GM23248 (cell line): ENCODE data around the gene CEACAM5. TPM values are rescaled to one million over a fixed set of nuclear protein-coding genes. Genes with fewer than 3 reads are reported as not detected.

ENCODE experiments used
- DNase-seq: peaks from one replicate; pipeline ENCODE4 v3.0.0-alpha.2; 2015
- H2AFZ ChIP-seq: fragments of 200-600 bp; sonication (generic); 2 replicates; pipeline ENCODE4 v1.6.1; 2016; ENCODE audit warnings: antibody characterized with exemption
- H3F3A ChIP-seq: fragments of 200-600 bp; sonication (generic); 2 replicates; pipeline ENCODE4 v1.6.1; 2016; ENCODE audit warnings: mild to moderate bottlenecking, antibody characterized with exemption, mixed run types; ENCODE audit not compliant: insufficient read depth
- H3K27ac ChIP-seq: fragments of 200-600 bp; sonication (generic); 2 replicates; pipeline ENCODE4 v1.5.1; 2016; ENCODE audit warnings: mild to moderate bottlenecking
- H3K27me3 ChIP-seq: fragments of 200-600 bp; sonication (generic); replicated peaks from 2 replicates; pipeline ENCODE4 v1.6.1; 2016; ENCODE audit warnings: mild to moderate bottlenecking; ENCODE audit not compliant: insufficient read depth
- H3K36me3 ChIP-seq: fragments of 200-600 bp; sonication (generic); 2 replicates; pipeline ENCODE4 v1.6.1; 2016; ENCODE audit warnings: low read depth, mild to moderate bottlenecking
- H3K4me1 ChIP-seq: fragments of 200-600 bp; sonication (generic); 2 replicates; pipeline ENCODE4 v1.6.1; 2016; ENCODE audit warnings: mild to moderate bottlenecking; ENCODE audit not compliant: insufficient read depth
- H3K4me2 ChIP-seq: fragments of 200-600 bp; sonication (generic); one replicate; pipeline ENCODE4 v1.6.1; 2016; ENCODE audit warnings: mild to moderate bottlenecking; ENCODE audit not compliant: unreplicated experiment
- H3K4me3 ChIP-seq: fragments of 200-600 bp; sonication (generic); 2 replicates; pipeline ENCODE4 v1.5.1; 2016; ENCODE audit warnings: mild to moderate bottlenecking
- H3K79me2 ChIP-seq: fragments of 200-600 bp; sonication (generic); 2 replicates; pipeline ENCODE4 v1.6.1; 2016; ENCODE audit warnings: mild to moderate bottlenecking; ENCODE audit not compliant: insufficient read depth
- H3K9ac ChIP-seq: fragments of 200-600 bp; sonication (generic); 2 replicates; pipeline ENCODE4 v1.6.1; 2016; ENCODE audit warnings: mild to moderate bottlenecking
- H3K9me2 ChIP-seq: fragments of 200-600 bp; sonication (generic); 2 replicates; pipeline ENCODE4 v1.6.1; 2016; ENCODE audit warnings: mixed run types, mild to moderate bottlenecking, moderate library complexity; ENCODE audit not compliant: insufficient read depth
- H3K9me3 ChIP-seq: fragments of 200-600 bp; sonication (generic); one replicate; pipeline ENCODE4 v1.6.1; 2017; ENCODE audit warnings: low read depth
- H4K20me1 ChIP-seq: fragments of 200-600 bp; sonication (generic); 2 replicates; pipeline ENCODE4 v1.6.0; 2016; ENCODE audit not compliant: insufficient read depth
- EZH2 ChIP-seq: fragments of 200-600 bp; sonication (generic); IDR thresholded peaks from 2 replicates; pipeline ENCODE4 v1.6.1; 2018; ENCODE audit warnings: antibody characterized with exemption, mild to moderate bottlenecking; ENCODE audit not compliant: insufficient read depth, poor library complexity, severe bottlenecking
- EZH2phosphoT487 ChIP-seq: fragments of 200-600 bp; sonication (generic); IDR thresholded peaks from 2 replicates; pipeline ENCODE4 v1.6.1; 2018; ENCODE audit warnings: antibody characterized with exemption, moderate library complexity, mild to moderate bottlenecking, low read depth; ENCODE audit not compliant: insufficient read depth
- WGBS, 2 experiments: methylation state at CpG; one replicate each; pipeline ENCODE4 v1.1.6; 2015 to 2017; ENCODE audit warnings: low lambda C conversion rate in 2 of 2, low coverage in 1 of 2; ENCODE audit errors: missing lambda C conversion rate in 2 of 2; 5-methylcytosine and 5-hydroxymethylcytosine counted together
- in situ Hi-C: fragments of 300-500 bp; cut with MboI; formaldehyde crosslinking; loops from 2 replicates; pipeline ENCODE4 v1.15.0; 2020
- polyA plus RNA-seq: library from polyadenylated mRNA; unstranded; fragments of >200 nt; fragmentation: Nextera tagmentation; extraction: Ambion mirVana; gene quantifications from 2 replicates; pipeline ENCODE4 v1.2.1, GENCODE V29; 2016
- total RNA-seq: library from RNA; depleted of rRNA; stranded (reverse); fragments of >200 nt; shearing (Covaris generic); gene quantifications from 2 replicates; pipeline ENCODE4 v1.2.3, GENCODE V29; 2014

The CEACAM5 gene
- total and polyA plus RNA-seq, 2 experiments from 2014 or later, result not detected

DNA sequence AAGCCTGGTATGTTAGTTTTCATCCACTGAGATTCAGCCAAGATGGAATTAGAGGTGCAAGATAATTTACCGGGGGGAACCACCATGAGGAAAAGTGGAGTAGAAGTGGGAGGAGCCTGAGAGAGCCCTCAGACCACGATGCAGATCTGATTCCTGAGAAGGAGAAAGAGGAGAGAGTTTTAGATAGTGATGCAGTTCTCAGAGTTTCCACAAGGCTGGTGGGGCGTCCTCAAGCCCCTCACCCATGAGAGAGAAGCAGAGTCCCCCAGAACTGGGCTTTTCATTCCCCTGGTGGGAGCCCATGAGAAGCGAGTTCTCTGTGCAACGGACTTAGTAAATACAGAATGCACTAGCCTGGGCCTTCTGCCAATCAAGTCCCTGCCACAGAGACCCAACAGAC is 18.1 kb downstream of the CEACAM5 start:
- Histone ChIP-seq H3K27ac (no peak overlapping the region), H3K4me3 (no peak overlapping the region), H3K36me3 (no peaks in the 10 kb centered on the region), H3K9ac (no peak overlapping the region), H3K27me3 (peaks cover 33% of the 10 kb centered on the region), H2AFZ (no peak overlapping the region), H4K20me1 (no peaks in the 10 kb centered on the region), H3K9me2 (no peaks in the 10 kb centered on the region), H3F3A (no peaks in the 10 kb centered on the region), H3K9me3 (no peaks in the 10 kb centered on the region), H3K79me2 (no peaks in the 10 kb centered on the region), H3K4me1 (no peaks in the 10 kb centered on the region), H3K4me2 (no peak overlapping the region)
- TF ChIP-seq EZH2phosphoT487 (no peak), EZH2 (no peak)
- in situ Hi-C loops, result no loop called here
- WGBS, 2 experiments, result 22 to 25% methylated on average over 5 of the region's 5 CpGs
- DNase-seq, result no peak

- Histone ChIP-seq H3K4me2 (no peak overlapping the region), H3K79me2 (no peaks in the 10 kb centered on the region), H3F3A (no peaks in the 10 kb centered on the region), H3K9me3 (no peaks in the 10 kb centered on the region), H3K4me1 (no peaks in the 10 kb centered on the region), H3K4me3 (no peak overlapping the region), H3K27me3 (peaks cover 17% of the 10 kb centered on the region), H3K9me2 (no peaks in the 10 kb centered on the region), H3K27ac (no peak overlapping the region), H4K20me1 (no peaks in the 10 kb centered on the region), H2AFZ (no peak overlapping the region), H3K36me3 (no peaks in the 10 kb centered on the region), H3K9ac (no peak overlapping the region)
- TF ChIP-seq EZH2 (no peak), EZH2phosphoT487 (no peak)
- 26 to 27% methylated on average over 4 of the region's 4 CpGs for WGBS, 2 experiments
- in situ Hi-C loops, result no loop called here
- no peak for DNase-seq
Observed at GRCh38 chr19:41734156-41734555, 25.7 kb downstream of the CEACAM5 start.

DNA sequence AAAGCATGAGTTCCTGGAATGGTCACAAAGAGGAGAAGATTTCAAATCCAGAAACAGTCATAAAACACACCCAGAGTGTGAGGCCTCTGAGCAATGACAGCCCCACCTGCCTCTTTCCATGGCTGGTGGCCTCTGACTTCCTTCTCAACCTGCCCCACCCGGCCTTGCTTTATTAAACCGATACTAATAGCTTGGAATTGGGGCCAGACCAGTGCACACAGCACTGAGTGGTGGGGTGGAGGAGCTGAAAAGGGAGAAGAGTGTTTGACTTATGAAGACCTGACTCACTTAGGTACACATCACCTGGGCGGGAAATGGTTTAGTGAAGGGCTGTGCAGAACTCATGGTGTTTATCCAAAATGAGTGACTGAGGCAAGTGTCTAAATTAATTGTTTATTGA is 26.2 kb downstream of the CEACAM5 start:
- no peaks in the 10 kb centered on the region for H4K20me1 ChIP-seq
- no peak overlapping the region for H3K4me3 ChIP-seq
- no peaks in the 10 kb centered on the region for H3K4me1 ChIP-seq
- no peak overlapping the region for H3K27ac ChIP-seq
- H3K4me2 ChIP-seq, result no peak overlapping the region
- no peak for DNase-seq
- no peaks in the 10 kb centered on the region for H3K79me2 ChIP-seq
- no peaks in the 10 kb centered on the region for H3K9me2 ChIP-seq
- peaks cover 17% of the 10 kb centered on the region for H3K27me3 ChIP-seq
- no peaks in the 10 kb centered on the region for H3K9me3 ChIP-seq
- H3F3A ChIP-seq, result no peaks in the 10 kb centered on the region
- no peak for TF ChIP-seq EZH2phosphoT487
- no peak for TF ChIP-seq EZH2
- H2AFZ ChIP-seq, result no peak overlapping the region
- WGBS, 2 experiments, result 21 to 28% methylated on average over 3 of the region's 3 CpGs
- in situ Hi-C loops, result no loop called here
- H3K9ac ChIP-seq, result no peak overlapping the region
- no peaks in the 10 kb centered on the region for H3K36me3 ChIP-seq

DNA sequence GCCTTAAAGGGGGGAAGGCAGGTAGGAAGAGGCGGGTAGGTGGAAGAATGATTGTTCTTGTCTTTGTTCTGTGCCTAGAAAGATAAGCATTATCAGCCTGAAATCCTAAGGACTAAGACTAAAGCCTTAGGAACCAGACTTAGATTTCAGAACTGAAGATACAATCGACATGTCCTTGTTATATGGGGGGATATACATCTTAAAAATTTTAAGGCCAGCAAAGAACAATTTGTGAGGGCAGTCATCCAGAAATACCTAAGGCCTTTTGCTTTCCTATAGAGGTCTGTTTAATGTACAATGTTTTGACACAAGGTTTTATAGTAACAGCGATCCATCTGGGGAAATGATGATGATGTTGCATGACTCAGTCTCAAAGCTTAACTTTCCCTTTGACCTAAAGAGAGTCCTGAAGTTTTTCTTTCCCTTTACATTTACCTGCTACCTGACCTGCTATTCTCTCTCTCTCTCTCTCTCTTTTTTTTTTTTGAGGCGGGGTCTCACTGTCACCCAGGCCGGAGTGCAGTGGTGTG is 26.7 kb downstream of the CEACAM5 start:
- Histone ChIP-seq H3K4me1 (no peaks in the 10 kb centered on the region), H2AFZ (no peak overlapping the region), H3K79me2 (no peaks in the 10 kb centered on the region), H3K4me3 (no peak overlapping the region), H3K36me3 (no peaks in the 10 kb centered on the region), H3K9me3 (no peaks in the 10 kb centered on the region), H3F3A (no peaks in the 10 kb centered on the region), H3K27ac (no peak overlapping the region), H3K27me3 (peaks cover 17% of the 10 kb centered on the region), H3K9me2 (no peaks in the 10 kb centered on the region), H3K9ac (no peak overlapping the region), H3K4me2 (no peak overlapping the region), H4K20me1 (no peaks in the 10 kb centered on the region)
- no peak for DNase-seq
- TF ChIP-seq EZH2 (no peak), EZH2phosphoT487 (no peak)
- in situ Hi-C loops, result no loop called here
- 29 to 32% methylated on average over 5 of the region's 5 CpGs for WGBS, 2 experiments

GRCh38 chr19:41739361-41739760 is 30.9 kb downstream of the CEACAM5 start:
- no peak overlapping the region for H3K9ac ChIP-seq
- in situ Hi-C loops, result no loop called here
- H3K36me3 ChIP-seq, result no peaks in the 10 kb centered on the region
- DNase-seq, result no peak
- H3K4me2 ChIP-seq, result no peak overlapping the region
- no peaks in the 10 kb centered on the region for H3K9me2 ChIP-seq
- no peaks in the 10 kb centered on the region for H4K20me1 ChIP-seq
- TF ChIP-seq EZH2phosphoT487, result no peak
- TF ChIP-seq EZH2, result no peak
- no peak overlapping the region for H2AFZ ChIP-seq
- no peaks in the 10 kb centered on the region for H3K79me2 ChIP-seq
- no peak overlapping the region for H3K27ac ChIP-seq
- H3K9me3 ChIP-seq, result no peaks in the 10 kb centered on the region
- H3K4me3 ChIP-seq, result no peak overlapping the region
- H3F3A ChIP-seq, result no peaks in the 10 kb centered on the region
- H3K27me3 ChIP-seq, result peaks cover 22% of the 10 kb centered on the region
- 4% methylated on average over 3 of the region's 3 CpGs for WGBS, 2 experiments
- no peaks in the 10 kb centered on the region for H3K4me1 ChIP-seq
